Mesendoderm (in vitro differentiated cells): Measurements from ENCODE around the gene ADORA2A.

Experiments used
- DNase-seq: peaks from one replicate; pipeline ENCODE4 v3.0.0; 2013
- H2AK5ac ChIP-seq: 2 replicates; pipeline ENCODE4 v1.6.1; 2013; ENCODE audit warnings: low read length, inconsistent platforms
- H2BK120ac ChIP-seq: 2 replicates; pipeline ENCODE4 v1.6.1; 2013; ENCODE audit warnings: low read depth, mild to moderate bottlenecking, low read length, moderate library complexity, mixed read lengths
- H2BK15ac ChIP-seq: replicated peaks from 2 replicates; pipeline ENCODE4 v1.6.1; 2013; ENCODE audit warnings: low read depth, mild to moderate bottlenecking, moderate library complexity
- H2BK5ac ChIP-seq: 2 replicates; pipeline ENCODE4 v1.6.1; 2013; ENCODE audit warnings: low read length, inconsistent platforms
- H3K18ac ChIP-seq: 2 replicates; pipeline ENCODE4 v1.6.1; 2013; ENCODE audit warnings: mild to moderate bottlenecking, low read length, mixed read lengths
- H3K23ac ChIP-seq: one replicate; pipeline ENCODE4 v1.6.1; 2013; ENCODE audit warnings: low read length
- H3K27ac ChIP-seq: 2 replicates; pipeline ENCODE4 v1.5.1; 2013; ENCODE audit warnings: low read depth, mild to moderate bottlenecking, inconsistent platforms, low read length, moderate library complexity
- H3K27me3 ChIP-seq: 2 replicates; pipeline ENCODE4 v1.6.1; 2013; ENCODE audit warnings: low read length, control low read depth, mild to moderate bottlenecking, inconsistent platforms; ENCODE audit not compliant: insufficient read depth, poor library complexity
- H3K36me3 ChIP-seq: 2 replicates; pipeline ENCODE4 v1.6.1; 2013; ENCODE audit warnings: low read length, inconsistent platforms; ENCODE audit not compliant: control insufficient read depth, insufficient read depth
- H3K4ac ChIP-seq: one replicate; pipeline ENCODE4 v1.6.1; 2013; ENCODE audit warnings: low read depth, mild to moderate bottlenecking, low read length, moderate library complexity
- H3K4me1 ChIP-seq: 2 replicates; pipeline ENCODE4 v1.6.1; 2013; ENCODE audit warnings: low read depth, low read length, inconsistent platforms; ENCODE audit not compliant: control insufficient read depth
- H3K4me2 ChIP-seq: 2 replicates; pipeline ENCODE4 v1.6.1; 2013; ENCODE audit warnings: low read length
- H3K4me3 ChIP-seq: 2 replicates; pipeline ENCODE4 v1.5.1; 2013; ENCODE audit warnings: mild to moderate bottlenecking, low read length
- H3K56ac ChIP-seq: one replicate; pipeline ENCODE4 v1.6.1; 2013; ENCODE audit warnings: low read length
- H3K79me1 ChIP-seq: 2 replicates; pipeline ENCODE4 v1.6.1; 2013; ENCODE audit warnings: low read length, inconsistent platforms
- H3K79me2 ChIP-seq: 2 replicates; pipeline ENCODE4 v1.6.1; 2013; ENCODE audit warnings: mild to moderate bottlenecking, low read length; ENCODE audit not compliant: control insufficient read depth, insufficient read depth
- H3K9ac ChIP-seq: 2 replicates; pipeline ENCODE4 v1.6.1; 2013; ENCODE audit warnings: low read length, inconsistent platforms
- H4K5ac ChIP-seq: one replicate; pipeline ENCODE4 v1.6.1; 2013; ENCODE audit warnings: low read length
- H4K8ac ChIP-seq: one replicate; pipeline ENCODE4 v1.6.1; 2013; ENCODE audit warnings: low read depth, mild to moderate bottlenecking, control low read depth, low read length, moderate library complexity
- WGBS: extraction: QIAGEN DNeasy Blood & Tissue Kit; methylation state at CpG from one replicate; pipeline ENCODE4 v1.1.7; 2013; ENCODE audit warnings: low lambda C conversion rate, missing lambda C conversion rate; ENCODE audit not compliant: insufficient coverage; ENCODE audit errors: extremely low coverage; 5-methylcytosine and 5-hydroxymethylcytosine counted together

ADORA2A gene

GRCh38 chr22:24408630-24409029, 18.8 kb upstream of the ADORA2A start:
- Histone ChIP-seq H3K23ac (no peak overlapping the region), H3K9ac (no peak overlapping the region), H3K18ac (no peak overlapping the region), H2AK5ac (no peak overlapping the region), H3K4ac (no peak overlapping the region), H3K4me3 (no peak overlapping the region), H2BK120ac (no peak overlapping the region), H3K4me1 (peaks cover 2% of the 10 kb centered on the region), H3K79me2 (no peaks in the 10 kb centered on the region), H3K36me3 (peaks cover 3% of the 10 kb centered on the region), H3K79me1 (peaks cover 4% of the 10 kb centered on the region), H2BK15ac (no peak overlapping the region), H2BK5ac (no peak overlapping the region), H3K27me3 (no peaks in the 10 kb centered on the region), H3K56ac (no peak overlapping the region), H3K4me2 (no peak overlapping the region), H4K5ac (no peak overlapping the region), H4K8ac (no peak overlapping the region), H3K27ac (no peak overlapping the region)
- no CpG with 5 or more reads among the region's 7 CpGs for WGBS
- no peak for DNase-seq

GRCh38 chr22:24409707-24410106, 17.7 kb upstream of the ADORA2A start:
- Histone ChIP-seq H2BK120ac (no peak overlapping the region), H3K79me1 (peaks cover 4% of the 10 kb centered on the region), H2BK15ac (no peak overlapping the region), H3K4ac (no peak overlapping the region), H3K27me3 (no peaks in the 10 kb centered on the region), H3K36me3 (peaks cover 4% of the 10 kb centered on the region), H4K5ac (no peak overlapping the region), H3K4me2 (no peak overlapping the region), H3K27ac (no peak overlapping the region), H3K56ac (no peak overlapping the region), H3K79me2 (no peaks in the 10 kb centered on the region), H3K4me1 (peaks cover 2% of the 10 kb centered on the region), H3K23ac (no peak overlapping the region), H3K9ac (no peak overlapping the region), H2BK5ac (no peak overlapping the region), H4K8ac (no peak overlapping the region), H2AK5ac (no peak overlapping the region), H3K4me3 (no peak overlapping the region), H3K18ac (no peak overlapping the region)
- WGBS: no CpG with 5 or more reads among the region's 9 CpGs
- no peak for DNase-seq

- WGBS: no CpG with 5 or more reads among the region's 8 CpGs
- H4K5ac ChIP-seq: no peak overlapping the region
- no peaks in the 10 kb centered on the region for H3K27me3 ChIP-seq
- no peak overlapping the region for H3K18ac ChIP-seq
- no peak overlapping the region for H4K8ac ChIP-seq
- H3K27ac ChIP-seq: no peak overlapping the region
- H3K4me2 ChIP-seq: no peak overlapping the region
- no peak overlapping the region for H2BK120ac ChIP-seq
- no peak overlapping the region for H3K23ac ChIP-seq
- peaks cover 4% of the 10 kb centered on the region for H3K36me3 ChIP-seq
- H2AK5ac ChIP-seq: no peak overlapping the region
- H2BK15ac ChIP-seq: no peak overlapping the region
- H3K79me2 ChIP-seq: no peaks in the 10 kb centered on the region
- no peak overlapping the region for H3K56ac ChIP-seq
- H3K4me3 ChIP-seq: no peak overlapping the region
- DNase-seq: no peak
- H3K4me1 ChIP-seq: peaks cover 2% of the 10 kb centered on the region
- peaks cover 4% of the 10 kb centered on the region for H3K79me1 ChIP-seq
- H3K9ac ChIP-seq: no peak overlapping the region
- H3K4ac ChIP-seq: no peak overlapping the region
- no peak overlapping the region for H2BK5ac ChIP-seq
These were observed 17.1 kb upstream of the ADORA2A start for GRCh38 chr22:24410110-24410856.

- Histone ChIP-seq H3K9ac (no peak overlapping the region), H3K4me1 (peaks cover 2% of the 10 kb centered on the region), H2BK15ac (no peak overlapping the region), H4K8ac (no peak overlapping the region), H3K4ac (no peak overlapping the region), H3K27ac (no peak overlapping the region), H3K18ac (no peak overlapping the region), H3K56ac (no peak overlapping the region), H3K36me3 (peaks cover 4% of the 10 kb centered on the region), H4K5ac (no peak overlapping the region), H3K23ac (no peak overlapping the region), H3K79me1 (peaks cover 1% of the 10 kb centered on the region), H3K4me2 (no peak overlapping the region), H3K27me3 (no peaks in the 10 kb centered on the region), H2BK120ac (no peak overlapping the region), H3K4me3 (no peak overlapping the region), H2BK5ac (no peak overlapping the region), H2AK5ac (no peak overlapping the region), H3K79me2 (no peaks in the 10 kb centered on the region)
- DNase-seq: no peak
- no CpG with 5 or more reads among the region's 10 CpGs for WGBS
These were observed 16.0 kb upstream of the ADORA2A start for GRCh38 chr22:24411256-24412004.

- no peak overlapping the region for H3K27ac ChIP-seq
- no peak overlapping the region for H3K18ac ChIP-seq
- no peak overlapping the region for H3K4me2 ChIP-seq
- no peak for DNase-seq
- no peak overlapping the region for H3K9ac ChIP-seq
- no peak overlapping the region for H4K5ac ChIP-seq
- peaks cover 4% of the 10 kb centered on the region for H3K36me3 ChIP-seq
- H2BK120ac ChIP-seq: no peak overlapping the region
- H3K23ac ChIP-seq: no peak overlapping the region
- H2BK5ac ChIP-seq: no peak overlapping the region
- H3K4me1 ChIP-seq: no peaks in the 10 kb centered on the region
- H2BK15ac ChIP-seq: no peak overlapping the region
- H3K79me1 ChIP-seq: peaks cover 1% of the 10 kb centered on the region
- no peaks in the 10 kb centered on the region for H3K27me3 ChIP-seq
- no peak overlapping the region for H2AK5ac ChIP-seq
- WGBS: no CpG with 5 or more reads among the region's 7 CpGs
- no peak overlapping the region for H3K4ac ChIP-seq
- H3K79me2 ChIP-seq: no peaks in the 10 kb centered on the region
- no peak overlapping the region for H3K4me3 ChIP-seq
- no peak overlapping the region for H4K8ac ChIP-seq
- no peak overlapping the region for H3K56ac ChIP-seq
These were observed 15.1 kb upstream of the ADORA2A start for GRCh38 chr22:24412274-24412673.
